CD4-positive, alpha-beta T cell treated with Interferon gamma for 1 hour (primary cell): ENCODE measurements around the gene MAGI1.

Experiments
- DNase-seq: peaks from one replicate; pipeline ENCODE4 v3.0.0-alpha.2; 2020

Gene MAGI1

DNA sequence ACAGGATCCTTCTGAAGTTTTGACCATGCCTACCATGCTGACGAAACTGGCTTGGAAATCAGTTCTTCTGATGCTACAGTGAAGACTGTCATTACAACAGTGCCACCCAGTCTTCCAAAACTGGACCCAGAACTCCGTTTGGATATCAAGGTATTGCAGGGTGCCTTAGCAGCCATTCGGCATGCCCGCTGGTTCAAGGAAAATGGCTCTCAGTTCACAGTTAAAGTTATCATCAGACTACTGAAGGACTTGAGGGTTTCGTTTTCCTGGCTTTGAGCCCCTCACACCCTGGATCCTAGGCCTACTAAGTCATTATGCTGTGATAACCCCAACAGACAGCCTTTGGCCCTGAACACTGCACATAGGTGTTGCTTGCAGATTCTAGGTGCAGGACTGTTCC is 351.0 kb downstream of the MAGI1 start:
- no peak for DNase-seq

DNA sequence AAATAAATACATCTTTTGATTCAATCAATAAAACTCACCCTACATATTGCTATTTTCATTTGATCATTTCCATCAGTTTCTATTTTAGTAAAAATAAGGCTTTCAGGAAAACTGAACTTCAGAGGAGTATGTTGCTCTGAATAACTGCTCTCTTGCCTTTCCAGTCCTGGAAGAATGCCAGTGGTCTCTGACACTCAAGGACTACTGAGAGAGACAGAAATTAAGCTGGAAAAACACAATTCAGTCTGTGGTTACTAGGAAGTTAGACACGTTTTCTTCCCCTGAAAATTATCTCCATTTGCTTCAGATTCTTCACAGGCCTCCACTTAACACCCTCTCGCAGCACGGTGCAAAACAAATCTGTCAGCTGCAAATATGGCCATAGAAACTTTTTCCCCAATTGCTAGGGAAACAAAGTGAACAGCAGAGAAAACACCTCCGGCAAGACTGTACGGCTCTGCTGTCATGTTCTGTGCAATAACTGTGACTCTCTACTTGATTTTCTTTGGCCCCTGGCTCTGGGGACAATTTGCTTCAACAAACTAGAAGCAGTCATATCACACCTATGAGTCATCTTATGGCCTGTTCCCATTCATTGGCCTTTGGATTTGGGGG is 353.0 kb downstream of the MAGI1 start:
- DNase-seq = no peak

DNA sequence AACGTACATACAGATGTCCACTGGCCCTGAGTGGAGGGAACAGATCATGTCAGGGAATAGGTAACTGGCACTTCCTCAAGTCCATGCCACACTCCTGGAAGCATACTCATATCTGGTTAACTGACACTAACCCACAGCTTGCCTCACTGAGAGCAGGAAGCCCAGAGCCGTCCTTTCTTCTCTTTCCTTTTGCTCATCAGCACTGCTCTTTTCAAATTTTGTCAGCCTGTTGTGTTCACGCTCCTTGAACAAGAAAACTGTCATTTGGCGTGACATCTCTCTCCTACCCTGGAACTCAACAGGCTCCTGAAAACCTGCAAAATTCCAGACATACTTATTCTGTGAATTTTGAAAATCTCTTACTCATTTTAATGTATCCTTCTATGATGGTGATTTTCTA is 360.2 kb downstream of the MAGI1 start:
- no peak for DNase-seq

DNA sequence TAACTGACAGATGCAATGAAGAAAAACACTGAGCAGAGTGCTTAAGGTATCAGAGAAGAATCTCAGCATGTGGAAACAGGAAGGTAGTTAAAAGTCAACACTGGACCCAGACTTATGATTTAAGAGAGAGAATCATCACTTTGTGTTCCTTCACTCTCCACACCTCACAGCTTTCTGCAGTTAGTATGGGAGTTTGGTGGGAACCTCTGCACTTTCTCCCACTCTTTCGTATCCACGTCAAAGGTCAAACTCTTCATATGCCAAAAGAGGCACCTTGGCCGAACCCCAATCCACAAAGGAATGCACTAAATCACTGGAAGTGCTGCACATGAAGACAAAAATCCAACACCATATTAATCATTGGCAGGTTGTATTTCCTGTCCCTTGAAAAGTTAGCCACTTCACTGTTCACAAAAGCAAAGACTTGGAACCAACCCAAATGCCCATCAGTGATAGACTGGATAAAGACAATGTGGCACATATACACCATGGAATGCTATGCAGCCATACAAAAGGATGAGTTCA is 361.2 kb downstream of the MAGI1 start:
- no peak for DNase-seq

DNA sequence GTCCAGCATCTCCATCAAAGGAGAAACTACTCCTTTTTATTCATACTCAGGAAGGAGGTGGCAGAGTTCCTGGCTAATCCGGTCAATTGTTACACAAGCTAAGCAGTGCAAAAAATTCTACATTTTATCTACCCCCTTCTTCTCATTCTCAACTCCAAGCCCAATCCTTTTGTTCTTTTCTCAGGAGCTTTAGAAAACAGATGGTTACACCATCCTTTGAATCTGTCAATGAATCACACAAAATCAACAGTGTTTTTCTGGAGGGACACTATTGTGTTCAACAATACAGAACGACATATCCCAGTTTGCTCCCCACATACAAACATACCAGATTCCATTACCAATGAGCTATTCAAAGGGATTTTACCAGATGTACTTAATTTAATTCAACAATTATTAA is 362.1 kb downstream of the MAGI1 start:
- no peak for DNase-seq

DNA sequence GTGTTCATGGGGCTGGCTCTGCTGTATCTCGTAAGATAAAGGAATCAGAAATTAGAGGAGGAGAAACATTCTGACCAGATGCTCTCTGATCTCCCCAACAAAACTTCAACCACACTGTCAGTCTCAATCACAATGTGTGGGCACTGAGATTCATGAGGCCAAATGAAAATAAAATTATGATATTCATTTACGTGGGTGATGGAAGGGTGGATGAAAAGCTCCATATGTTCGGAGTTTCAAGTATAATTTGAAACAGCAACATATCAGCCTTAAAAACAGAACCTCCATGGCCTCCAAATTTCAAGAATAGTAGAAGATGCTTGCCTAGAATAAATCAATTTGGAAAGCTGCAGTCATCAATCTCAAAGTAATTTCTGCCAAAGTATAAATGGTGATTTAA is 363.7 kb downstream of the MAGI1 start:
- DNase-seq = no peak

DNA sequence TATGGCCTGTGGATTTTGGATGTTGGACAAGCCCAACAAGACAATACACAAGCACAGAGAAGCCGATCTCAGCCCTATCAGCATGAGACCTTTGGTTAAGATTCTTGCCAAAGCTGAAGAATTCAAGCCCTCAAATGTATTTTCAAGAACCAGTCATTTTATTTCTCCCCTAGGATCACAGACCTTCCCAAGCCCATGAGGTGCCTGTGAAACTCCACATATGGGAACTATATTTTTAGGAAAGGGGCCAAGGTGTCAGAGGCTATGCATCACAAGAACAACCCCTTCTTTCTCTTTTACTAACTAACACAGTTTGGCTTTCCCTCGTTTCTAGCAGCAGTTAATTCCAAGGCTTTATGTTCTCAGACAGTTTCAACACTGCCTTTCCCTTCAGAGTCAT is 364.5 kb downstream of the MAGI1 start:
- no peak for DNase-seq

DNA sequence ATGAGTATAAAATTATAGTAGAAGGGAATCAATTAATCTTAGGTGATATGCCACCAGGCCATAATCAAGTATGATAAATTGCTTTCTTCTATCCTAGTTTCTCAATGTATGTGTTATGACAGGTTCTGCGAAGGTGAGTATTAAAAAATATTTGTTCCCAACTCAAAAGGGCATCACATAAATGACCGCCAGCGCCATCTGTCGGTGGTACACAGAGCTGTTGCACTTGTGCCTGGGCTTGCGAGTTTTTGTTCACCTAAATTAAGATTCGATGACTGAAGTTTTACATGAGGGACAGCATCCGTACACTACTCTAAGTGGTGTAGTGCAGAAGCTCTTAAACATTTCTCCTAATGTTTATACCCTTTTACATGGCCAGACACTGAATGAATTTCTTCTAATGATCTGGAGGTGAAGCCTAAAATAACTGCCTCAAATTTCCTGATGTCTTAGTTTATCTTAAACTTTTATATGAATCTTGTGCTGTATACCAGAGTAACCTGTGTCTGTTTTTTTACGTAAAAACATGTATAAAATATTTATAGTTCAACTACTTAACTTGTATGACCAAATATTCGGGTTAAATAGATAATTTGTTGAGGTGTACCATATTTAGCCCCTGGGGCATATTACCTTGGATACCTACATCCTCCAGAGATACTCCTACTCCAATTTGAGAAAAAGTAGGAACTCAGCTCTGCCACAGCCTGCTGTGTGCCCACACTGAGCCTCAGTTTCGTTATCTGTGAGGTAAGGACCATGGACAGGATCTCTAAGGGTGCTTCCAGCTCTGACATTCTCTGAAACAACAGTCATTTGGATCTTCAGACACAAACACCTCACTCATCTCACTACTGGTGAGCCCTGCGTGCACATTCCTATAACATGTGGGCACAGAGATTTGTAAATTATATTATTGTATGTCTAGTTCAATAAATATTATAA is 365.6 kb downstream of the MAGI1 start:
- no peak for DNase-seq

DNA sequence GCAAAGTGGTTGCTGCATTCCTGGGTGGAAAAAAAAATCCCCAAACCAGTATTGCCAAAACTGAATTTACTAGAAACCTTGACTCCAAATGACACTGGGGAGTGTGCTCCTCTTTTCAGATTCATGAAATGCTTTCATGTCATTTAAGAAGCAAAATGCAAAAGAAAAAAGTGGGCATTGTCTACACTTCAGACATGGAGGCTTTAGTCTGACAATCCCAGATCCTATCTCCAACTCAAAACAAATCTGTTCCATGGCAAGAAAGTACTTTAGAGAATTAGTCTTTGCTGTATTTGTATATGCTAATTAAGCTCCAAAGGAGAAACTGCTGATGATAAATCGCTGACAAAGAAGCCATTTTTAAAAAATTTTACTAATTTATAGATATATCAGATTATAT is 366.7 kb downstream of the MAGI1 start:
- no peak for DNase-seq

DNA sequence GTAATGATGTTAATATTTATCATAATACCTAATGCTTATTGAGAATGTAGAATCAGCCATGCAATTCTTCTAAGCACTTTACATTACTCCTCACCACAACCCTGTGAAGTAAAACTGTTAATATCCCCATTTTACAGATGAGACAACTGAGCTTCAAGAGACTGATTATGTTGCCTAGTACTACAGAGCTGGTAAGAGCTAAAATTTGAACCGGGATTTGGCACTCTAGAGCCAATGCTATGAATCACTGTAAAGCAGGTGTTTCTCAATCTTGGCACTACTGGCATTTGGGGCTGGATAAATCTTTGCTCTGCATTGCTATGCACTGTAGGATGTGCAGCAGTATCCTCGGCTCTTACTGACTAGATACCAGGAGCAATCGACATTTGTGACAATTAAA is 367.7 kb downstream of the MAGI1 start:
- no peak for DNase-seq

DNA sequence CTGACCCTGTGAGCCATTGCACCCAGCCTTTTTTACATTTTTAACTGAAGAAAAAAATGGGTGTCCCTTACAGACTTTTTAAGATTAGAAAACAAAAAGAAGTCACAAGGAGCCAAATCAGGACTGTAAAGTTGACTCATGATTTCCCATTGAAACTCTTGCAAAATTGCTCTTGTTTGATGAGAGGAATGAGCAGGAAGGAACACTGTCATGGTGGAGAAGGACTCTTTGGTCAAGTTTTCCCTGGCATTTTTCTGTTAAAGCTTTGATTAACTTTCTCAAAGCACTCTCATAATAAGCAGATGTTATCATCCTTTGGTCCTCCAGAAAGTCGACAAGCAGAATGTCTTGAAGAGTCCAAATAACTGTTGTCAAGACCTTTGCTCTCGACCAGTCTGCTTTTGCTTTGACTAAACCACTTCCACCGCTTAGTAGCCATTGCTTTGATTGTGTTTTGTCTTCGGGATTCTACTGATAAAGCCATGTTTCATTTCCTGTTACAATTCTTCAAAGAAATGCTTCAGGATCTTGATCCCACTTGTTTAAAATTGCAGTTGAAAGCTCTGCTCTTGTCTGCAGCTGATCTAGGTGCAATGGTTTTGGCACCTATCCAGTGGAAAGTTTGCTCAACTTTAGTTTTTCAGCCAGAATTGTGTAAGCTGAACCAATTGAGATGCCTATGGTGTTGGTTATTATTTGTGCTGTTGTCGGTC is 369.4 kb downstream of the MAGI1 start:
- no peak for DNase-seq

DNA sequence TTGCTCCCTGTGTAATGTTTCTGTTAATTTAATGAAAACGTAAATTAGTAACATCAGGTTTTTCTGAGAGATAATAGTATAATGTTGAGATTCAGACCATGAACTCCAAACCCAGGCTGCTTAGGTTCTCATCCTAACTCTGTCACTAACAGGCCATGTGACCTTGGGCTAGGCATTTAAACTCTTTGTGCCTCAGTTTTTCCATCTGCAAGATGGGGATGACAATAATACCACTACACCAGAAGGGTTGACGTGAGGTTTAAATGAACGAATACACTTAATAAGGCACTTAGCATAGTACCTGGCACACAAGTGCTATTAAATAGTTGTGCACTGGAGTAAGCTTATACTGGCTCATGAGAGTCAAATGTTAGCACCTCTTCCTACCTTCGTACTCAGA is 370.8 kb downstream of the MAGI1 start:
- DNase-seq = no peak

DNA sequence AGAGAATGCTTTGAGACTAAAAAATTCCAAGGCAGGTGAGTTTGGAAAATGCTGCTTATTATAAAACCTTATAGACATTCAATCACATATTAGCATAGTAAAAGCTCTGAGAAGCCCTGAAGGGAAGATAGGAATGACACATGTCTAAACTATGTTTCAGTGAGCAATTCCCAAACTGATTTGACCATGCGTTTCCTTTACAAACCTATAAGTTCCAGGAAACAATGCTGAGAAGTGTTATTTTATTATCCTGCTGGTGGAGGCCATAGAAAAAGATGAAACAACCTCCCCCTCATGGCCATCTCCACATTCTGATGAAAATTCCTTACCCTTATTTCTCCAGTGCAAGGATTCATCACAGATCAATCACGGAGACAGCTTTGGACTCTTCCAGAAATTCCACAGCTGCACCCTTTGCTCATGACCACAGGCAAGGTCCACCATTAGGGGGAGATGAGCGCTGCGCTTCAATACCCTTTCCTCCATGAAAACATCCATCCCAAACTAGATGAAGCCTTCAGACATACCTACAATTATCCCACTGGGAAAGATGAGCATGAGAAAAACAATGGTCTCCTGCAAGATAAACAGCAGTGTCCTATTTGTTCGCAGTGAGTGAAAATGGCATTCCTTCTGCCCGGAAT is 372.1 kb downstream of the MAGI1 start:
- DNase-seq = no peak

DNA sequence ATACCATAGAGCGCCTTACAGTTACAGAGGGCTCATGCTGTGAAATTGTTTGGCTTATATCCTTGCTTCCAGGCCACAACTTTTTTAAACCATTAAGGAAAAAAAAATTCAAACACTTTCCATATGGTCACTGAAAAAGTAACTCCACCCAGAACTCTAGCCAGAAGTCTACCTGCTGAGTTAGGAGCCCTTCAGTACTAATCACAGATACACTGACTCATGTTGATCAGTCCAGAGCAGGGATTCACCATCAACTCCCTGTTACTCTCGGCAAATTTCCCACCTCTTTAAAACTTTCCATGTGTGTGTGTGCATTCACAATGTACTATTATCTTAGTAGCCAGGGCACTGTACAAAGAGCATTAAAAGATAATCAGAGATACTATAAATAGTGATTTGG is 372.8 kb downstream of the MAGI1 start:
- DNase-seq = no peak

DNA sequence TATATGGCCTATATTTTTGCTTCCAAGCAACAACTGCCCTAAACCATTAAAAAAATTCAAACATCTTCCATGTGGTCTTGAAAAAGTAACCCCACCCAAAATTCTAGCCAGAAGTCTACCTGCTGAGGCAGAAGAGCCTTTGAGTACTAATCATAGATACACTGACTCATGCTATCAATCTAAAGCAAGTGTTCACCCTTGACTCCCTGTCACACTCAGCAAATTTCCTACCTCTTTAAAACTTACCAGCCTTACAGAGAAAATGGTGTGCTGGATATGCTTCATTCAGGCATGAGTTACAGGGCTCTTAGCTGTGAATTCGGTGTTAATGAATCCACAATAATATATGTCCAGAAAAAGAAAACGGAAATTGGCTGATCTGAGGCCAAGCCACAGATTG is 373.8 kb downstream of the MAGI1 start:
- no peak for DNase-seq

DNA sequence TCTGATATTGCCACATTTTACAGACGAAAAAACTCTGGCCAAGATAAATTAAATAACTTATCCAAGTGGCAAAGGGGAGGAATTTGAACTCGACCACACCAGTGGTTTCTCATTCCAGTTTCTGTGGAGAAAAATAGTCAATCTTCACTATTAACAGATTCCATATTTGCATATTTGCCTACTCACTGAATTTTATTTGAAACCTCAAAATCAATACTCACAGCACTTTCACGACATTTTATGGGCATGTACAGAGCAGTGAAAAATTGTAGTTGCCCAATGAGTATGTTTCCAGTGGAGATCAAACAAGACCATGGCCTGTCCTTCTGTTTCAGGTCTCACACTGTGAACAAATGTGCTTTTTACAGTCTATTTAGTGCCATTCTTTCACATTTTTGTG is 374.3 kb downstream of the MAGI1 start:
- no peak for DNase-seq

DNA sequence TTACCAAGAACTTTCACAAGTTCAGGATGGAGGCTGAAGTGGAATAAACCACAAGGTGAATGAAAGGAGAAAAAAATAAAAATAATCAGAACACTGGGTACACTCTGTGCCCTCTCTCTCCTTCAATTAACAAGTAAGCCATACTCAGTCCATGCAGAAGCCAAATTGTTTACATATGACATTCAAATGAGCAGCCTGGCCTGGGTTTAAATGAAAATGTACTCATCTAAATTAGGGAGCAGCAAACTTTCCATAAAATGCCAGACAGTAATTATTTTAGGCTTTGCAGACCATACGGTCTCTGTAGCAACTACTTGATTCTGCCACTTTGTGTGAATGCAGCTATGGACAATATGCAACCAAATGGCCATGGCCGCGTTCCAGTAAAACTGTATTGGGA is 376.6 kb downstream of the MAGI1 start:
- no peak for DNase-seq

DNA sequence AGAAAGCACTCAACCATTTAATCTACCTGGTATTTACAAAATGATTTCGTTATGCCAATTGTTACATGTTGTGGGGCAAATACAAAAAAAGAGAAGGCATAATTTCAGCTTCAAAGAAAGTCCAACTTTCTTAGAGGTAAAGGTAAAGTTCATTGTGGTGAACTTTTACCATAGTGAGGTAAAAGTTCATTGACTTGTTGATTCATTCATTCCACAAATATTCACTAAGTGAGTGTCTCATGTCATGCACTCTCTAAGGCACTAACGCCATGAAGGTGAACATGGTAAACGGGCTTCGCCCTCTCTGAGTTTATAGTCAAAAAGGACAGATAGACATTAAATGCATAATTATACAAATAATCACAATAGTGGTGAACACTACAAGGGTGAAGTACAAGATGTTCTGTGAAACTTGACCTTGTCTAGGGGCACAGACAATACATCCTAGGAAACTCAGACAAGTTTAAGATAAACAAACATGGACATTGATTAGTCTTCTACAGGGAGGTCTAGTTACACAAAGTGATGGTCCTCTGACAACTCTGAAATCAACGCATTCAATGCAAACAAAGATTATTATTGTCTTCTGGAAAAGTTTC is 378.6 kb downstream of the MAGI1 start:
- DNase-seq = no peak

DNA sequence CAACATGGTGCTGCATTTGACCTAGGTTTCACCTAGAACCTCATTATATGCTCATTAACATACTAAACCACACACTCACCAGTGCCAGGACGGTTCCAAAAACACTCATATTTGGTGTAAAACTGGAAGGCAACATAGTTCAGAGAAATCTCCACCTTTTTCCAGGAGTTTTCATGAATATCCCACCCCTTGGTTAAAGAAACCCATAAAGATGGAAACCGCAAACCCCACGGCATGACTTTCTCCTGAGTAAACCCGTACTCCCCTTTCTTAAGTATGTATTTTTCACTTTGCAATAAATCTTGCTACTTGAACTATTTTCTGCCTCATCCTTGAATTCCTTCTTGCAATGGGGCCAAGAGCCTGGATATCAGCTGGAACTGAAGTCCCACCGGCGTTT is 379.3 kb downstream of the MAGI1 start:
- no peak for DNase-seq

DNA sequence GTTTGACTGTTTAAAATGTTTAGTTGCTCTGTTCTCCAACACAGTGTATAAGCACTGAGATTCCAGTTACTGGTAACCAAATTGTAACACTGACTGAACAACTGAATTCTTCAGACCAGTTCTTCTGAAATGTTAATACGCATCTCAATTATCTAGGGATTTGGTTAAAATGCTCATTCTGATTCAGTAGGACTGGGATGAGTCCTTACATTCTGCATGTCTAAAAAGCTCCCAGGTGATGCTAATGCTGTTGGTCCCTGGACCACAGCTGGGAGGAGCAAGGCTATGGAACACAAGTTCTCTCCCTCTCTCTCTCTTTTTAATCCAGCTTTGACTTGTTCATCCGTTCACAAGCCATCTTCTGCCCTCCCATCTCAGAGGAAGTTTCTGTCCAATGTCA is 380.3 kb downstream of the MAGI1 start:
- DNase-seq = no peak

DNA sequence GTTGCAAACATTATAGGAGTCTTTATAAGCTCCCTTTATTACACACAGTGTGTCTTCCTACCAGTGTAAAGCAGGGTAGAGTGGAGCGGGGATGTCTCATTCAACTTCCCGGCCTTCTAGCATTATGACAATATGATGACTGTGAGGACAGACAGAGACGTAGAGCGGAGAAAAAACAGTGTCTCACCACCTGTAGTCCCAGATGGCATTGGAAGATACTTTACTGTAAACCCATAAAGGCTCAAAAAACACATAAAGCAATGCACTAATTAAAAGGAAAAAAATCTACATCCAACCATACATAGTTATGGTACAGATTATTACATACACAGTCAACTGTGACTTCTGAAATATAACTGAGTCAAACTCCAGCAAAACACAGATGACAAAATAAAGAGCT is 383.7 kb downstream of the MAGI1 start:
- no peak for DNase-seq

DNA sequence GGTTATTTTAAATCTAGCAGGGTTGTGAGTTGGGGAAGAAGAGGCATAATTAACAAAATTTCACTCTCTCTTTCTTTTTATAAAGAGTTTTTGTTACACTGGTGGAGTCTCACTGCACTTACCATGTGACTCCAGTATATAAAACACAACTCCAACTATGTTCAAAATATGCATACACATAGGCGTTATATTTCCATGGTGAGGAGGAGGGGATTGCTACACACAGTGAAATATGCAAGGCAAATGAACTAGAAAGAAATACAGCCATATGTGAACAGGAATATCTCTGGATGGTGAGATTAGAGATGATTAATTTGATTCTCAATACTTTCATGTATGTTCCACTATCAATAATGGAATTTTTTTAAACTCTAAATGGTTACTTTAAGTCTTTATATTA is 385.0 kb downstream of the MAGI1 start:
- DNase-seq = no peak

DNA sequence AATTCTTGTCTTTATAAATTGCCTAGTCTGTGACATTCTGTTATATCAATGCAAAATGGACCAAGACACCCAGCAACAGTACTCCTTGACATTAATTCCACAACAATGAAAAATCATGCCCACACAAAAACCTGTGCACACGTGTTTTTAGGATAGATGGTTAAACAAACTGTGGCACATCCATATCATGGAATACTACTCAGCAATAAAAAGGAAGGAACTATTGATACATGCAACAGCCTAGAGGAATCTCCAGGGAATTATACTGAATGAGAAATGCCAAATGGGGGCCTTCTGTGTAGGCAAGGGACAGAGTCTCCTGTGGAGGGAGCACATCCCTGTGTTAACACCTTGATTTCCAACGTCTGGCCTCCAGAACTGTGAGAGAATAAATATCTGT is 388.5 kb downstream of the MAGI1 start:
- no peak for DNase-seq
